Spinal cord (tissue), 10 donors: ENCODE data around the gene ZSCAN5C. TPM values are rescaled to one million over a fixed set of nuclear protein-coding genes. Genes with fewer than 3 reads are reported as not detected.

Source experiments
- DNase-seq, 6 donors: peaks; one replicate each; pipeline versions ENCODE4 v3.0.0 to v3.0.0-alpha.2; 2013 to 2015; ENCODE audit warnings: low spot score in 6 of 6, low read depth in 4 of 6
- H3K27ac ChIP-seq: one replicate; pipeline ENCODE4 v1.5.1; 2013; ENCODE audit warnings: low read depth, low read length, control low read depth
- H3K27me3 ChIP-seq: one replicate; pipeline ENCODE4 v1.6.1; 2013; ENCODE audit warnings: low read length; ENCODE audit not compliant: control insufficient read depth, insufficient read depth
- H3K36me3 ChIP-seq: one replicate; pipeline ENCODE4 v1.6.1; 2013; ENCODE audit warnings: low read length; ENCODE audit not compliant: control insufficient read depth, insufficient read depth
- H3K4me1 ChIP-seq: one replicate; pipeline ENCODE4 v1.6.1; 2013; ENCODE audit warnings: low read length; ENCODE audit not compliant: control insufficient read depth, insufficient read depth
- H3K4me3 ChIP-seq: one replicate; pipeline ENCODE4 v1.5.1; 2013; ENCODE audit warnings: low read depth, low read length, control low read depth
- H3K9me3 ChIP-seq: one replicate; pipeline ENCODE4 v1.6.1; 2013; ENCODE audit warnings: low read length; ENCODE audit not compliant: control insufficient read depth, insufficient read depth
- WGBS: methylation state at CpG from one replicate; pipeline ENCODE4 v1.1.5; 2013; ENCODE audit warnings: missing lambda C conversion rate; ENCODE audit not compliant: insufficient coverage; 5-methylcytosine and 5-hydroxymethylcytosine counted together
- polyA plus RNA-seq, 2 donors: library from polyadenylated mRNA; unstranded; fragments of 120-200 nt; gene quantifications; one replicate each; pipeline ENCODE4 v1.2.1, GENCODE V29; 2013; ENCODE audit not compliant: insufficient read length in 2 of 2
- total RNA-seq, 2 donors: library from RNA; depleted of rRNA in 1 of 2; stranded (reverse); fragments of 120-200 nt in 1 of 2; fragments of >200 nt in 1 of 2; gene quantifications; one replicate each; pipeline versions ENCODE4 v1.2.3 to v1.2.4, GENCODE V29; 2013 to 2014
- donor health status: healthy.

Gene ZSCAN5C
- total and polyA plus RNA-seq, 4 donors: not detected

- DNase-seq: peak in 2 of 6 donors; percentile 71 to 76
- H3K4me1 ChIP-seq: no peaks in the 10 kb centered on the region
- no peaks in the 10 kb centered on the region for H3K36me3 ChIP-seq
- H3K27ac ChIP-seq: no peak overlapping the region
- H3K4me3 ChIP-seq: no peak overlapping the region
- no peaks in the 10 kb centered on the region for H3K9me3 ChIP-seq
- 29% methylated on average over 9 of the region's 10 CpGs for WGBS
- no peaks in the 10 kb centered on the region for H3K27me3 ChIP-seq
These were observed 50.8 kb downstream of the ZSCAN5C start for GRCh38 chr19:56252699-56253422.

GRCh38 chr19:56253737-56254136, 51.7 kb downstream of the ZSCAN5C start:
- peak; percentile 17 to 91 (median 51) for DNase-seq
- H3K4me1 ChIP-seq: no peaks in the 10 kb centered on the region

GRCh38 chr19:56258272-56258671, 56.2 kb downstream of the ZSCAN5C start:
- Histone ChIP-seq H3K27ac (no peak overlapping the region), H3K36me3 (no peaks in the 10 kb centered on the region), H3K9me3 (no peaks in the 10 kb centered on the region), H3K27me3 (no peaks in the 10 kb centered on the region), H3K4me1 (no peaks in the 10 kb centered on the region), H3K4me3 (no peak overlapping the region)
- WGBS: 88% methylated on average over 5 of the region's 12 CpGs
- DNase-seq: no peak

More at GRCh38 chr19:56253737-56254136, 51.7 kb downstream of the ZSCAN5C start:
- H3K9me3 ChIP-seq: no peaks in the 10 kb centered on the region
- H3K4me3 ChIP-seq: no peak overlapping the region
- WGBS: 90% methylated on average over 4 of the region's 5 CpGs
- H3K36me3 ChIP-seq: no peaks in the 10 kb centered on the region
- no peaks in the 10 kb centered on the region for H3K27me3 ChIP-seq
- no peak overlapping the region for H3K27ac ChIP-seq

Other genes with a start within 250 kb of the ZSCAN5C start
- gene NLRP5, start 215.5 kb upstream of the ZSCAN5C start, total RNA-seq: not detected
- not detected for gene NLRP5, start 215.5 kb upstream of the ZSCAN5C start, polyA plus RNA-seq
- gene ZNF787, start 81.0 kb upstream of the ZSCAN5C start, total RNA-seq: 10 to 100 TPM in 1 of 2 donors, 1 to 10 TPM in 1; 8.9 to 20.7 TPM
- gene ZNF787, start 81.0 kb upstream of the ZSCAN5C start, polyA plus RNA-seq: 10 to 100 TPM; 26.4 to 27.4 TPM
- gene ZNF444, start 61.0 kb upstream of the ZSCAN5C start, total RNA-seq: 10 to 100 TPM; 10.0 to 23.5 TPM
- gene ZNF444, start 61.0 kb upstream of the ZSCAN5C start, polyA plus RNA-seq: 10 to 100 TPM; 44.5 to 54.9 TPM
- not detected for gene GALP, start 26.3 kb upstream of the ZSCAN5C start, total RNA-seq
- gene GALP, start 26.3 kb upstream of the ZSCAN5C start, polyA plus RNA-seq: not detected
- gene ZSCAN5B, start 4.5 kb upstream of the ZSCAN5C start, total RNA-seq: under 1 TPM in 1 of 2 donors, not detected in 1; 0.11 TPM
- gene ZSCAN5B, start 4.5 kb upstream of the ZSCAN5C start, polyA plus RNA-seq: under 1 TPM in 1 of 2 donors, not detected in 1; 0.17 TPM
- gene EDDM13, start 70.5 kb downstream of the ZSCAN5C start, total RNA-seq: not detected
- 1 to 10 TPM; 1.2 to 3.9 TPM for gene EDDM13, start 70.5 kb downstream of the ZSCAN5C start, polyA plus RNA-seq
- 10 to 100 TPM in 1 of 2 donors, 1 to 10 TPM in 1; 6.4 to 15.0 TPM for gene ZSCAN5A, start 112.6 kb downstream of the ZSCAN5C start, total RNA-seq
- 10 to 100 TPM; 10.9 to 14.8 TPM for gene ZSCAN5A, start 112.6 kb downstream of the ZSCAN5C start, polyA plus RNA-seq
- 1 to 10 TPM; 7.7 to 8.7 TPM for gene ZNF582, start 191.3 kb downstream of the ZSCAN5C start, total RNA-seq
- 1 to 10 TPM; 5.3 to 7.2 TPM for gene ZNF582, start 191.3 kb downstream of the ZSCAN5C start, polyA plus RNA-seq
- gene ZNF583, start 202.1 kb downstream of the ZSCAN5C start, total RNA-seq: 10 to 100 TPM; 20.0 to 22.2 TPM
- 10 to 100 TPM; 13.5 to 14.0 TPM for gene ZNF583, start 202.1 kb downstream of the ZSCAN5C start, polyA plus RNA-seq